NCI-H1694 treated with DMSO at 0.1 percent for 48 hours (cell line): Measurements from ENCODE around the gene PFKP.
"Not testable (repeated sequence)": the region's sequence is repeated elsewhere in the genome, so short reads cannot be mapped to it uniquely, and the experiment has no call there.

Experiments
- DNase-seq: peaks from one replicate; lab custom pipeline; 2025; lab: John Stamatoyannopoulos, UW

The PFKP gene

DNA sequence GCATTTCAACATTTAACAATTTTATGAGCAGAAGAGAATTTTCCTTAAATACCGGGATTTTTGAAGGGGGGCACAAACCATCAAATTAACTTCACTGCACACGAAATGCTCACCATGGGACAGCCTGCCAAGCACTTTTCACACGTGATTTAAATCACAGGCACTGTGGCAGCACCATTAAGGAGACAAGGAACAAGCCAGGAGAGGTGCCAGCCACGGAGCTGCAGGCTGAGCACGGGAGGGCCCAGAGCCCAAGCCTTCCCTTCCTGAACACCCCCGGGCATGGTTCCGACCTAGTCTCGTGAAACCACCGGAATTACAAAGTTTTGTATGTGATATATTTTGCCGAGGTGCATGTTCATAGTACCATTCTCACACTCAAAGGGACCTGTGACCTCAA lies 91.8 kb downstream of the PFKP start:
- no peak for DNase-seq

GRCh38 chr10:3162533-3162932 lies 95.2 kb downstream of the PFKP start:
- DNase-seq: no peak

DNA sequence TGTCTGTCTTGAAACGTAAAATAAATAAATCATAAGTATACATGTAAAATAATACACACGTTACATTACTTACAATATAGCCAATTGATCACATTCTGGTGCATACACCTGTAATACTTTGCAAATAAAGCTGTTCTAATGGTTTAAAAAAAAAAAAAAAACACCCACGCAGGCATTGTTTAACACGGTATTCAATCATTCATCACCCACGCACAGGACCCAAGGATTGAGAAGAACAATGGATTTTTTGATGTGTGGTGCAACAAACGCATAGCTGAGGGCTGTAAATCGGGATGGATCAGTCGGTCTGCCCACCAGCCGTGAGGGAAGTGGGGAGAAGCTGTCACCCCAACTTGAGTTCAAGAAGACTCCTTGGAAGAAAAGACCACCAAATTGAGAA lies 96.5 kb downstream of the PFKP start:
- no peak for DNase-seq

GRCh38 chr10:3165196-3165595 lies 97.8 kb downstream of the PFKP start:
- DNase-seq: no peak

GRCh38 chr10:3166496-3167290 lies 99.3 kb downstream of the PFKP start:
- DNase-seq: no peak

GRCh38 chr10:3167611-3168330 lies 100.4 kb downstream of the PFKP start:
- no peak for DNase-seq

GRCh38 chr10:3169271-3169670 lies 101.9 kb downstream of the PFKP start:
- no peak for DNase-seq

- no peak for DNase-seq
These were observed 102.3 kb downstream of the PFKP start for GRCh38 chr10:3169673-3170072.

- not testable (repeated sequence) for DNase-seq
These were observed 104.1 kb downstream of the PFKP start for GRCh38 chr10:3171488-3171887.

DNA sequence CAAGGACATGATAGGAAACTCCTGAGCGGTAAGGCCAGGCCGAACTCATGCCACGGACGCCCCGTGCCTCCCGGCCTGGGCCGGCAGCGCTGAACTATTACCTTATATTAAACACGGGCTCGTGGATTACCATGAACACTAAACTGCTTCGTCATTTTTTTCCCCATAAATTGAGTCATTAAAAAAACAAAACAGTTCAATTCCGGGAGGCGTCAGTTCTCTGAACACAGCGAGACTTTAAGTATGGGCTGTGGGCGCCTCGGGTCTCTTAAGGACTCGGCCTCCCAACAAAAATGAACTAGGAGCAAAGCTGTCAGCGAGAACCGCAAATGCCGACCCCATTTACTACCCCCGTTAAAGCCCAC lies 104.7 kb downstream of the PFKP start:
- no peak for DNase-seq

DNA sequence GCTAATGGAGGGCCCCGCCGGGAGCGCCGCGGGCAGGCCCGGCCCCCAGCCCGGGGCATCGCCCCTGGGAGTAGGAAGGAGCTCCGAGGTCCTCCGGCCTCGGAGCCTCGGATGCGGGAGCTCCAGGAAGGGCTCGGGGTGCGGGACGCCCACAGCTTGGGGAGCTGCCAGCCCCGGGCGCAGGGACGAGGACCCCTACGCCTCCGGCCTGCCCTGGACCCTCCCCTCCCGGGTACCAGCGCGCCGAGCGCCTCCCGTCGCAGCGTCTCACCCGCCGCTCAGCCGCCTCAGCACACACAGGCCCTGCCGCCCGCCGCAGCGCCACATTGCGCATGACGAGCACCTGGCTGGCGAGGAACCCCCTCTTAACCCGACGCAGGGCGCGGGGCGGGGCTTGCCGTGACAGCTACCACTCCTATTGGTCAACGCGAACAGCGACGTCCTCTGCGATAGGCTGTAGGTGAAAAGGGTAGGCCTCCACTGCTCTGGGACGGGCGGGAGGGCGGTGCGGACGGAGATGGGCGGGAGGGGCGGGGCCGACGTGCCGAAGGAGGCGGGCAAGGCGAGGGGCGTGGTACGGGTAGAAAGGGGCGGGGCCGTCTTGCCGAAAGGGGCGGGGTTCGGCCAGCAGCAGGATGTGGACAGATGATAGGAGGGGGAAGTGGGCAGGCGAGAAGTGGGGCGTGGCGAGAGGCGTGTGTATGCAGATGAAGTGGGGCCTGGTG lies 105.3 kb downstream of the PFKP start, which contains the start of gene PITRM1:
PITRM1 (minus strand) TSS at position 337 of the 725 bp plus-strand sequence; CDS start at position 327, 10 bp downstream.
- DNase-seq: peak; percentile 91

- peak; percentile 33 for DNase-seq
These were observed 106.0 kb downstream of the PFKP start for GRCh38 chr10:3173171-3173878.

- no peak for DNase-seq
These were observed 110.7 kb downstream of the PFKP start for GRCh38 chr10:3178042-3178441.

DNA sequence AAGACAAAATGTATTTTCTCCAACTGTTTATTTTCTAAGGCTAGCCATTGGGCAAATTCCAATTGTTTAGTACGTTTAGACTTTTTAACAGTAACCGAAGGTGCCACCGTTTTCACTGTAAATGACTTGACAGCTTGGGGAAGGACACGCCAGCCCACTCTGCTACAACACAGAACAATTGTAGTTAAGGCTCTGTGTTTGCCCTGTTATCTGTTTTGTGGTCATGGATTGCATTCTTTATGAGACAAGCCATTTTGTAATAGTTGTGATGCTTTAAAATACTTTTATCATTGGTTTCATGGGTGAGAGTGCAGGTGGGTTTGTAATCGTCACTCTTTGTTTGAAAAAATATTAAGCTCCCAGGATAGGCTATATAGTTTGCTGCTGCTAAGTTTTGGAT lies 111.8 kb downstream of the PFKP start:
- no peak for DNase-seq

GRCh38 chr10:3180355-3181025 lies 113.1 kb downstream of the PFKP start:
- DNase-seq: no peak

- no peak for DNase-seq
These were observed 118.0 kb downstream of the PFKP start for GRCh38 chr10:3185386-3185785.

DNA sequence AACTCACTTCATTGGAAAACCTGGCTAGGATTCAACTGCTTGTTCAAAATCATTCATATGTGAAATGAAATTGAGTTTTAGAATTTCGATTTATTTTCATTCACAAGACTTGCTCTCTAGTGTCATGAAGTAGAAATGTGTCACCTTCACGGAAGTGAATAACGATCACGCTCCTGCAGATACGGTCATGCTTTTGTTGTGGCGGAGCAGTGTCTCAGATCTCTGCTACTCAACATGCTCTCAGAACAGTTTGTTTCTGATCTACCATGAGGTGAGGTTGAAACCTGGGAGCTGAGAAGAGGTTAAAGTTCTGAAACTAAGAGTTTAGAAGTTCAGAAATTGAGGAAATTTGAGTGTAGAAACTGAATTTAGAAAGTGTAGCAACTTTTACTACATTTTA lies 119.0 kb downstream of the PFKP start:
- no peak for DNase-seq
